ENCODE measurements around the gene SETX.

GRCh38 chr9:132381966-132382541, 27.3 kb upstream of the SETX start:
- TF ChIP-seq POLR2A (IDR thresholded peaks at IDR 0.05; ENCODE audit: low read length) = no peak
- TF ChIP-seq GATA1 (IDR thresholded peaks at IDR 0.05; ENCODE audit: low read depth, low read length) = no peak

Data from erythroblast (primary cell).